Skin of body (tissue), 2 donors: ENCODE data around the gene ART5. TPM values are rescaled to one million over a fixed set of nuclear protein-coding genes. Genes with fewer than 3 reads are reported as not detected.
"Not testable (repeated sequence)": the region's sequence is repeated elsewhere in the genome, so short reads cannot be mapped to it uniquely, and the experiment has no call there.

Experiments used
- DNase-seq: peaks from one replicate; lab custom pipeline; 2025; lab: John Stamatoyannopoulos, UW
- total RNA-seq: library from RNA; depleted of rRNA; stranded (reverse); fragments of >200 nt; gene quantifications from one replicate; pipeline ENCODE4 v1.2.3, GENCODE V29; 2014

The ART5 gene
- total RNA-seq, 1 donor from 2014 or later = 1.7 TPM

GRCh38 chr11:3622521-3622920 is 19.3 kb downstream of the ART5 start:
- no peak for DNase-seq

- no peak for DNase-seq
These were observed 23.8 kb downstream of the ART5 start for GRCh38 chr11:3617990-3618389.

GRCh38 chr11:3616721-3617460 is 24.9 kb downstream of the ART5 start:
- DNase-seq = no peak

- DNase-seq = no peak
These were observed 25.8 kb downstream of the ART5 start for GRCh38 chr11:3615998-3616397.

GRCh38 chr11:3614742-3615171 is 27.0 kb downstream of the ART5 start:
- no peak for DNase-seq

- no peak for DNase-seq
These were observed 27.6 kb downstream of the ART5 start for GRCh38 chr11:3613998-3614741.

- DNase-seq = no peak
These were observed 29.7 kb downstream of the ART5 start for GRCh38 chr11:3611976-3612678.

GRCh38 chr11:3610846-3611245 is 30.9 kb downstream of the ART5 start:
- no peak for DNase-seq

- no peak for DNase-seq
These were observed 32.2 kb downstream of the ART5 start for GRCh38 chr11:3609416-3610265.

GRCh38 chr11:3605771-3606203 is 36.0 kb downstream of the ART5 start:
- DNase-seq = no peak

GRCh38 chr11:3605283-3605662 is 36.5 kb downstream of the ART5 start:
- DNase-seq = no peak

- no peak for DNase-seq
These were observed 37.6 kb downstream of the ART5 start for GRCh38 chr11:3604167-3604566.

- not testable (repeated sequence) for DNase-seq
These were observed 41.6 kb downstream of the ART5 start for GRCh38 chr11:3600201-3600600.

- not testable (repeated sequence) for DNase-seq
These were observed 44.0 kb downstream of the ART5 start for GRCh38 chr11:3597743-3598142.

GRCh38 chr11:3591326-3591725 is 50.5 kb downstream of the ART5 start:
- DNase-seq = not testable (repeated sequence)

GRCh38 chr11:3590193-3590592 is 51.6 kb downstream of the ART5 start:
- DNase-seq = not testable (repeated sequence)

- not testable (repeated sequence) for DNase-seq
These were observed 53.0 kb downstream of the ART5 start for GRCh38 chr11:3588776-3589175.
